Measurements from ENCODE around the gene SLC37A3.

SLC37A3 gene

DNA sequence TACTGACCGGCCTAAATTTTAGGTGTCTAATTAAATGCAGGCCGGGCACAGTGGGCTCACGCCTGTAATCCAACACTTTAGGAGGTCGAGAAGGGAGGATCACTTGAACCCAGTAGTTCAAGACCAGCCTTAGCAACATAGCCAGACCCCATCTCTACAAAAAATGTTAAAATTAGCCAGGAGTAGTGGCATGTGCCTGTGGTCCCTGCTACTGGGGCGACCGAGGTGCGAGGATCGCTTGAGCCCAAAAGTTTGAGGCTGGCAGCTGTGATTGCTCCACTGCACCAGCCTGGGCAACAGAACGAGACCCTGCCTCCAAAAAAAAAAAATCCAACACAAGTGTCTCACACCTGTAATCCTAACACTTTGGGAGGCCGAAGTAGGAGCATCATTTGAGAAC is 491 bp upstream of the SLC37A3 start:
- FAIRE-seq = no peak

DNA sequence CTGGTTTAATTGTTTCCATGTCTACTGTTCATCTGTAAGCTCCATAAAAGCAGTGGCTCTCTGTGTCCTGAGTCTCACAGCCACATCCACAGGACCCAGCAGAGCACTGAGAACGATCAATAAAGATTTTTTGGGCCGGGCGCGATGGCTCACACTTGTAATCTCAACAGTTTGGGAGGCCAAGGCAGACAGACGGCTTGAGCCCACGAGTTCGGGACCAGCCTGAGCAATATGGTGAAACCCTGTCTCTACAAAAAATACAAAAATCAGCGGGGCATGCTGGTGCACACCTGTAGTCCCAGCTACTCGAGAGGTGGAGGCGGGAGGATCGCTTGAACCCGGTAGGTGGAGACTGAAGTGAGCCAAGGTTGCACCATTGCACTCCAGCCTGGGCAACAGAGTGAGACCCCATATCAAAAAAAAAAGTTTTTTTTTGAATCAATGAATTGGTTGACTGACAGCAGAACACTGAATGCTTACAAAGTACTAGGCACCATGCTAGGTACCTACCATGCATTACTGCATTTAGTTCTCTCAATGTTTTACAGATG is 4.5 kb downstream of the SLC37A3 start:
- FAIRE-seq = no peak

DNA sequence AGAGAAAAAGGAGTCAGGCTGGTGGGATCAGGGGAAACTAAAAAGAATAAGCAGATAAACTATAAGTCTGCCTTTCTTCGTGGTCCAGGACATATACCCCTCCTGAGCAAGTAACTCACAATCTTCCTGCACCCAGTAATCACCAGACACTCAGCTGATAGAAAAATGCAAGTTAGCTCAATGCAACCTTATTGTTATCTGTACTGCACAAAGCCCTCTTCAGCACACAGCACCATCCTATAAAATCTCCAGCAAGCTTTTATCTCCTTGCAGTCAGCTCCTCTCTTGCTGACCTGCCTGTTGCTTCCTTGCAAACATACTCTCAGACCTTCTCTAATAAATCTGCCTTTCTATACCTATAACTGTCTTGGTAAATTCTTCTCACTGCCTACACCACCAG is 6.7 kb downstream of the SLC37A3 start:
- FAIRE-seq = no peak

DNA sequence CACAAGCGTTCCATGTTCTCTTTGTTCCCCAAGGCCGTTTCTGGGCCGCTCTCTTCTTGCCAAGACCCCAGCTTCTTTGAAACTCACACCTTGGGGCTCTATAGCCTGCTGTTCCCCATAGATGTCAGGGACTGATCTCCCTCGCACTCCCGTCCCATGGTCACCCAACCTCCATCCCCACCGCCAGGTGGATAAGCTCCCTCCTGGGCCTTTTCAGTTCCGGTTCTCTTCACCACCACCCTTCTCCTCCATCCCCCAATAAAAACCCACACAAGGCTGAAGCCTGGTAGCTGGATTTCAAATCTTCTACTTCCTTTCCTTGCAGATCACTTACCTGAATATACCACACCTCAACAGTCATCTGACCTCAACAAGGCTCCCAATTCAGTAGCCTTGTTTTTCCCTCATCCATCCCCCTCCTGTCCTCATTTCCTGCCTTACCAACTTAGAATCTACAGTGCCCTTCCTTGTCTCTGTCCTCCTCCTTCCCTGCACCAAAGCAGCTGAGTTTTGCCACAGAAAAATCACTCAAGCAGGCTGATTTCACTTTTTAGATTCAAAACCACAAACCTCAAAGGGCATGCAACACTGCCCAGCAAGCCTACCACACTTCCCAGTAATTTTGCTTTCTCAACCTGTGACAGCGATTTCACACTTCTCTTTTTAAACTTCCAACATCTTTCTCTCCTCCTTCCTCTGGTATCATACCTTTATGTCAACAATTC is 7.7 kb downstream of the SLC37A3 start:
- no peak for FAIRE-seq

DNA sequence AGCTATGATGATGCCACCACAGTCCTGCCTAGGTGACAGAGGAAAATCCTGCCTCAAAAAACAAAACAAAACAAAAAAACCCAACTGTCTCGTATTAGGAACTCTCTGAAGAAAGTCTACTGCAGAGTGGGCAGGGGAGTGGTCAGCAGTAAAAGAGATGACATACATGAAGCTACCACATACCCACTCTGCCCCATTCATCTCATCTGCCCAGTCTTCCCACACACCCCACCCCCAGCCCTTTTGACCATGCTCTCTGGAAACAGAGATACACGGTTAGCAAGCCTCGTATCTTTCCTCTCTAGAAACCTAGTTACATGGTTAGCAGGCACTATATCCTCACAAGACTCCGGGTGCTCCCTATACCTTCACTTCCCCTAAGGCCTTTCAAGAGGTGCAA is 8.3 kb downstream of the SLC37A3 start:
- FAIRE-seq = no peak

DNA sequence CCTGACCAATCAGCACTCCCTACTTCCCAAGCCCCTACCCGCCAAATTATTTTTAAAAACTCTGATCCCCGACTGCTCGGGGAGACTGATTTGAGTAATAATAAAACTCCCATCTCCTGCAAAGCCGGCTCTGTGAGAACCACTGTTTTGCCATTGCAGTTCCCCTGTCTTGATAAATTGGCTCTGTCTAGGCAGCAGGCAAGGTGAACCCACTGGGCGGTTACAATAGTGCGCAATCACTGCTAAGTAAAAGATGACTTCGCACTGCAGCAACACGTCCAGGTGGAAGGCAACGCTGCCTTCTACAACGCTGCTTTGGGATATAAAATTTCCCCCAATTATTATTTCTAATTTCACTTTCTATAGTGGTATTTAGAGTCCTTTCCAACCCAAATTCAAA is 8.9 kb downstream of the SLC37A3 start:
- FAIRE-seq = no peak

DNA sequence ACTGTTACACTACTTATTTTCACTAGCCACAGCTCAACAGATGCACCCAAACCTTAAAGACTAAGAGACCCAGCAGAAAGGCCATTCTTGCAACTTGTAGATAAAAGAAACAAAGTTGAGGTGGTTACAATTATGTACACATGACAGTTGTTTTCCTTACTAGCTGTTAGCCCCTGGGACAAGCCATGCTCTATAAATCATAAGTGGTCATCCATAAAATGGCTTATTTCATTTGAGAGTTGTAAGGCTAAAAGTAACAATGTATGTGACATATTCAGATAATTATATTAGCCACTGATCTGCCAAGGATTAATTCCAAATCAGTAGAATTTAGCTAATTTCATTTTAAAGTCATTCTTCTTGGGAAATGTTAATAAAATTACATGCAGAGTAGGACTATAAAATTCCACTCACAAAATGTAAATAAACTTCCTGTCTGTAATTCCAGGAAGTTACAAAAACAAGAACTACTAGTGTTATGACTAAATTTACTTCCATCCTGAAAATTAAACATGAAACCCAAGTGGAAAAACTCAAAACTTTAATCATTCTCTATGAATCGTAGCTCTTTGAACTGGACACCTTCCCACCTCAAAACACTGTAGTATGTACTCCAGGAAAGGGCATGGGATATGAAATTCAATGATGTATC is 13.3 kb downstream of the SLC37A3 start:
- no peak for FAIRE-seq

DNA sequence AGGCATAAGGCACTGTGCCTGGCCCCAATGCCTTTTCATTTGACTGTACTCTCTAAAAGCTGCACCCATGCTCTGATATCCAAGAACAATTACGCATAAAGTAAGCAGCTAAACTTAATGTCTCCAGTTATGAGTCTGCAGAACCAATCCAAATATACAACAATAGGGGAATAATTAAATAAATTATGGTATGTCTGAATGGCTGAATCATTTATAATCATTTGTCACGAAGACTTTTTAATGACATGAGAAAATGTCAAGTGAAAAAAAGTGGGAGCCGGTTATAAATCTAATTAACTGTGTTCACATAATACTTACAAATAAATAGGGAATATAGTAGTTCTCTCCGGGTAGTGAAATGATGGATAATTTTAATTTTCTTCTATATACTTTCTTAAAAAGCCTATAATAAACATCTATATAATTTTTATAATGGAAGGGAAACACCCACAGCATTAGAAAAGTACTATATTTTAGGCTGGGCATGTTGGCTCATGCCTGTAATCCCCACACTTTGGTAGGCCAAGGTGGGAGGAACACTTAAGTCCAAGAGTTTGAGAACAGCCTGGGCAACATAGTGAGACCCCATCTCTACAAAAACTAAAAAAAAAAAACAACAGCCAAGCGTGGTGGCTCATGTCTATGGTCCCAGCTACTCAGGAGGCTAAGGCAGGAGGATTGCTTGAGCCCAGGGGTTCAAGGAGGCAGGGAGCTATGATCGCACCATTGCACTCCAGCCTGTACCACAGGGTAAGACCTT is 14.2 kb downstream of the SLC37A3 start:
- FAIRE-seq = no peak

DNA sequence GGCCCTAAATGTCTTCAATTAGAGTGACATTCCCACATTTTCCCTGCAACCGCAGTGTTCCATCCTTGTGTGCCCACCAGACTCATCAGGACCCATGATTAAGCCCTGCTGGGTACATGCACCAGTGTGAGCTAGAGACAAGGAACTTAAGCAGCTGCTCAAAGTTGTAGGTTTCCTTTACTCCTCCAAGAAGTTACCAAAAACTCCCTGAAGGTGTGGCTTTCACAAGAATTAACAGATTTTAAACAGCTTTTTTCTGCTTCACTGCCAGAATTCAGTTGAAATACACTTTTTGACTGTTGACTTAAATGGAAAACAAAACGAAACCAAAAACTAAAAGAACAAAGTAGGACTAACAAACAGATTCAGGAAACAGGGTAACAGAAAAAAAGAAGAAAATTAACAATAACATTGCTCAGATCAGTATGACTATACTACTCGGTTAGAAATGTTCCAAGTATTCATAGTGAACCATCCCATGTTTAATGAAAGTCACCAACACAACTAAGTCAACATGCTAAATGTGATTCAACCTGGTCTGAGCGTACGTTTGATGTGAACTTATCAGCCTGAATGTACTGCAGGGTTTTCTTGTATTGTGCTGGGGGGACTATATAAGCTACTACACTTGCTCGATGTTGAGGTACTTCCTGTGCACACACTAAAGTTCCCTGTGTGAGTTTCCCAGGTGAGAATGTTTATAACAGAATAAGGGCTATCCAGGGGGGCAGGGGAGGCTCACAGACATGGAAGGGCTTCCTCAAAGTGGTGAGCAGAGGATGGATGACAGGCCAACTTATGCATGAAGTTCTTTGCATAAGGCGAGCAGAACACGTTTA is 22.2 kb downstream of the SLC37A3 start:
- no peak for FAIRE-seq

DNA sequence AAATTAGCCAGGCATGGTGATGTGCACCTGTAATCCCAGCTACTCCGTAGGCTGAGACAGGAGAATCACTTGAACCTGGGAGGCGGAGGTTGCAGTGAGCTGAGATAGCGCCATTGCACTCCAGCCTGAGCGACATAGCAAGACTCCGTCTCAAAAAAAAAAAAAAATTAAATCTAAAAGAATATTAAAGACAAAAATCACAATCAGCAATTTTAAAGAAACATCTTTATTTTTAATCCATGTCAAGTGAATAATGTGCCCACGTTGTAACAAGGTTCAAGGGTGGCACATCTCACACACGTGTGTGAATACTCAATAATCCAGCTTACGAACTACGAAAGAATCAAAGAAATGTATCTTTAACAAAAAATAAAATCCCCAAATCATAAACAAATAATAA is 23.0 kb downstream of the SLC37A3 start:
- FAIRE-seq = no peak

DNA sequence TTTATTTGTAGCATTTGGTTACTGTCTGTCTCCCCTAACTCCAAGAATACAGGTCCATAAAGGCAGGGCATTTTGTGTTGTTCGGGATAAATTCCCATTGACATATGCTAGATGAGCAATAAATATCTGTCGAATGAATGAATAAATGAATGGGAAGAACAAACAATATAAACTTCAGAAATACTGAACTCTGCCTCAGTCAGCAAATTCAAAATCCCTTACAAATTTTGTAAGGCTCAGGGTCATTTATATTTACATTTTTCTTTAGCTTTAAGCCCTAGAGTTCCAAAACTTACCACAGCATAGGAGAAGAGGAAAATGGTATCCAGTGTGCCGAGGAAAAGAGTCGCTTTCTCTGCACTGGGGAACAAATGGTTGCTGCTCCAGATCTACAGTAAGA is 29.0 kb downstream of the SLC37A3 start:
- no peak for FAIRE-seq

DNA sequence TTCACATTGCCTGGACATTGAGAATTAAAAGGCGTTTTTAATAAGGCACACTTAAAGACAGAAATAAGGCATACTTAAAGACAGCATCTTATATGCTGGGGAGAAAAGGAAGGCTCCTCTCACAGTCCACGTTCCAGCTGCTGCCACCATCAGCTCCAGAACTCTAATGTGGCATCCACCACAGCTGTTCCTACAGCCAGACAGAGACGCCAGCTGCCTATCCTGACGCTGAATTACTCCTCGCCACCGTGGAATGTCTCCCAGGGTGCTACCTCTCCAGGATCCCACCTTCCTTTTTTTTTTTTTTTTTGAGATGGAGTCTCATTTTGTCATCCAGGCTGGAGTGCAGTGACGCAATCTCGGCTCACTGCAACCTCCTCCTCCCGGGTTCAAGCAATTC is 30.8 kb downstream of the SLC37A3 start:
- no peak for FAIRE-seq

DNA sequence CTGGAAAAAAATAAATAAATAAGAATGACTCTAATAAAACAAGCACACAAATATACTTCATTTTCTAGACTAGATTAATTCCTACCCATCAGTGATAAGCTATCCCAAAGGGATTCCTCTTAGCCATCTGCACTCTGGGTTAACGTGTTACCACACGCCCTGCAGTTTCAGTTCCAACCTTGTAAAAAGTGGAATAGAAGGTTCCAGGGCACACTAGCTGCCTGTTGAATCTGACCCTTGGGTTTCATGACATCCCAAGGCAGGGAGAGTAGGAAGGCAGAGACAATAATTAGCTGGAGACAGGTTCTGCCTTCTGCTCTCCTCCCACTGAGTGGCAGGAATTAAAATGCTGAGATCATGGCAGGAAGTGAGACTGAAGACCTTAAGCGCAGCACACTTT is 33.5 kb downstream of the SLC37A3 start:
- no peak for FAIRE-seq

DNA sequence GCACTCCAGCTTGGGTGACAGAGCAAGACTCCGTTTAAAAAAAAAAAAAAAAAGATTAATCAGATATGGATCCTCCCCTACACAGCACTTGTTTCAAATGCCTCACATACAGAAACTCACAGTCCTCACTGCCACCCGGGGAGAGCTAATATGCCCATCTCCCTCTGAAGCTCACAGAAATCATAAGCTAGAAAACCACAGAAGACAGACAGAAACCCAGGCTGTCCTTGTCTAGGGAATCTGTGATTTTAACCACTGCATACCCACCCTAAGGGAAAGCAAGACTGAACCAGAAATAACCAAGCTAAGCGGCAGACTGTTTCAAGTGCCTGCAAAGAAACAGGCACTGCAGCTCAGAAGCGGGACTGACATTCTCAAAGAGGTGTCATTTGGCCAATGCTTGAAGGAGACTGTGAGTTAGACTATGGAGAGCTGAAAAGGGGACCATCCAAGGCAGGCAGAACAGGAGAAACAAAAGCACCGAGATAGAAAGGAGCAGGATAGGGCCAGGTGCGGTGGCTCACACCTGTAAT is 37.6 kb downstream of the SLC37A3 start:
- FAIRE-seq = no peak

DNA sequence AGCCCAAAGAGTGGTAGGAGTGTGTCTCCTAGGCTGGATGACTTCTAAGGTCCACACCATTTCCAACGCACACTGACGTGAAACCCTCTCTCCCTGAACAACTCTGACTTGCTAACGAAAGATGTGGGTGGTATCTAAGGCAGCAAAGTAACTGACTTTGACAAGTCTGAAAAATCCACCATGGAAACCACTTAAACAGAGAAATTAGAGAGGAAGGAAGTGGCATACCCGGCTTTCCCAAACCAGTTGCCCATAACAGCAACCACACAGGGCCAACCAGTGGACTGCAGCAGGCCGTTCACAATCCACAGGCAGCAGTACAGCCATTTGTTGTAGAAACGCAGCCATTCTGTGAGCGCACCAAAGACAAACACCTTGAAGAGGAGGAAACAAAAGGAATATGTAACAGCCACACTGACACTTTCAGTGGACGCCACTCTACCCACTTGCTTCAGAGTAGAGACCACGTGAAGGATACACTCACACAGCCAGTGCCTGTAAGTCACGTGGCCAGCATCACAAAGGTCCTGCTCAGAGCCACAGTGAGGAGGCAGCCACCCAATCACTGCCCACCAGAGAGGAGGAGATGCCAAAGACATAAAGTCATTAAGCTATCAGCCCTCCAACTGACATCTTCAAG is 39.8 kb downstream of the SLC37A3 start:
- no peak for FAIRE-seq

DNA sequence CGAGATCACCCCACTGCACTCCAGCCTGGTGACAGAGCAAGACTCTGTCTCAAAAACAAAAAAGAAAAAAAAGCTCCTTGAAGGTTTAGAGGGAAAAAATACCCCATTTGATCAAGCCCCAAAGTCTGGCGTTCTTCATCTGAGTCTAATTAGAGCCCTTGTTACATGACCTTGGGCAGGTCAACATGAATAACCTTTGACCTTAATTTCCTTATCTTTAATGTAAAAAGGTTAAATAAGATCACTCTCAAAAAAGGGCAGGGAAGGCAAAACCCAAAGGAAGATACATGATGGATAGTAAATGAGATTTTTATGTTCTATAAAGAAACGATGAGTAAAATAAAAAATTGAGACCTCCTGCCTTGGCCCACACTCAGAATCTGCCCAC is 40.3 kb downstream of the SLC37A3 start:
- no peak for FAIRE-seq

DNA sequence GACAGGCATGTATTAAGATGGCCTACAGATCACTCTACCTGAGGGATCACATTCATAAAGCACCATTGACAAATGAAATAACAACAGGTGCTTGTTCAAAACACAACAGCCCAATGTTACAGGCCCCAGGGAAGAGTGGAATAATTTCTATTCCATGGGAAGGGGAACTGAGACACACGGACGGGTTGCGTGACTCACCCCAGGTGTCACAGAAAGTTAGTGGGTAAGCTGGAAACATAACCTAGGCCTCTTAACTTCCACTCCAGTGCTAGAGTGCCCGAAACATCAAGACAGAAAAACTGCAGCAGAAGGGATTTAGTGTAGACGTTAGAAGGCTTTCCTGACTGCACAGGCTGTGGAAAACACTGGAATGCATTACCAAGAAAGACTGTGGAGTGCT is 48.3 kb downstream of the SLC37A3 start:
- no peak for FAIRE-seq

DNA sequence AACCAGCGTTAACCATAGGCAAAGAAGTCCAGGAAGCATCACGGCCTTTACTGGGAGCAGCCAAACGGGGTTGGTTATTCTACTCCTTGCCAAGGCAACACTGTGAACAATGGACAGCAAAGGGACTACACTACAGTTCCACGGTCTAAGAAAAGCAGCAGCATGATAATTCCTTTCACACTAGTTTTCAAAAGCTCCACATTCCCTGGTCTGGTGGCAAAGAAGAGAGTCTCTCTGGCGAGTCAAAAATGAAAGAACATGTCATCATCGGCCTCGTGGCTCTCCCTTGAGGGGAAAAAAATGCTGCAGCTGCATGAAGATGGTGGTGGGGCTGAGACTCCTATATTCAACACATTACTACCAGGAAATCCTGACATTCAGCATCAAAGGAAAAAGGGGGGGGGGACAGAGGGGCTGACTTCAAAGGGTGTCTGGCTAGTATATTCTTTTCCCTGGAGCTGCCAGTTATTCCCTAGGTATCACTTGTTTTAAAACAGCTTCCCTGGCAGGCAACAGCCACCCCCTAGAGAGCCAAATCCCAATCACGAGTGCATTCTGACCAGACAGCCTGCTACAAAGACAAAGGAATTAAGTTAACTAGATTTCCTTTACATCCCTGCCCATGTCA is 49.1 kb downstream of the SLC37A3 start:
- no peak for FAIRE-seq

DNA sequence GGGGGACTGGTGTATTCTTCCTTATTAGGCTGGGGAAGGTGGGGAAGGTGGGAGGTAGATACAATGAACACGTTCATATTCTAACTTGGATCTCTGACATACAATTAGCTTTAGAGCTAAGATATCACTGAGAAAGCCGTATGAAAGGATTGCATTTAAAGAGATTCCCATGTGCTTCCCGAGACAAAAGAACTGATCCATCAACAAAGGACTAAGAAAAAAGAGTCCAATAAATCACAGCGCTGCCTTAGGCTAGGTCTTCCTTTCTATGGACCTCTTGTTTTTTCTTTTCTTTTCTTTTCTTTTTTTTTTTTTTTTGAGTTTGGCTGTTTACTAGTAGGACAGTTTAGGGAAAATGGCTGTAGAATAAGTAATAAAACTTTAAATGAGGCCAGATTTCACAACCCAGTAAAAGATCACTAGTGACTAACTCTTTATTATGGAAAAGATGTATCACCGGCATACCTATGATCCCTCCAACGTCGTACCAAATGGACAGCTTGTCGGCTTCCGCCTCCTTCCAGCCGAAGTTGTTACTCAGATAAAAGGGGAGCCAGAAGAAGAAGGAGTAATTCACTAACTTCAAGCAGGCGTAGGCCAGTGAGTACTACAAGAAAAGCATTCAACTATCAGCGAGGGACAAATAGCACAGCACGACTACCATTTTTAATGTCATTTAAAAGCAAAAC is 50.0 kb downstream of the SLC37A3 start:
- no peak for FAIRE-seq

DNA sequence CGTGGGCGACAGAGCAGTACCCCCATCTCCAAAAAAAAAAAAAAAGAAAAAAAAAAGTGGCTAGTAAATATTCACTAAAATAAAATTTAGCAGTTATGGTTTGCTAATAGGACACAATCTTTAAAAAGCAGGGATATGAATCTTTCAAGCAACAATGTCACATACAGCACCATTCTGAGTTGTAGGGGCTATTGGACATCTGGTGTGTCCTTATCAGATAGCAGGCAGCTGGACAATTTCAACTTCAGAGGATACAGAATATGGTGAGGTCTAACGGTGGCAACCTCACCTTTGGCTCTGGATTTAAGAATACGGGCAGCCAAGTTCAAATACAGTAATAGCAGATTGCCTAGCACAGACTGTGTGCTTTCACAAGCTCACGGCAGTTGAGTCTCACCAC is 51.1 kb downstream of the SLC37A3 start:
- no peak for FAIRE-seq

DNA sequence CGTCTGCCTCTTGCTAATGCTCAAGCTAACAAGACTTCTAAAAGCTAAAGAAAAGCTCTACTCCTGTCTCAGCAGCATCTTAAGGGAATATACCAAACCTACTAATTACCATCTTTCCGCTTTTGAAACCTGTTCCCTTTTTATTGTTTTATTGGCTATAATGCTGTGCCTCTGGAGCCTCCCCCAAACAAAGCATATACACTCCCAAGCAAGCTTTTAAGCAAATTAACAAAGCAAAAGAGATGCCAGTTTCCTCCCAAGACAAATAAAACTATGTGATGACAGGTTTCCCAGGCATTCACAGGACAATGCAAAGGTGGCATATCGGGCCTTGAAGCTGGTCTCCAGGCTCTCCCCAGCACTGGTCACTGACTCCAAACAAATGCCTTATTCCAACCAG is 52.9 kb downstream of the SLC37A3 start:
- no peak for FAIRE-seq
